ENCODE results near the gene TXNDC17.
"Not testable (repeated sequence)": the region's sequence is repeated elsewhere in the genome, so short reads cannot be mapped to it uniquely, and the experiment has no call there.

TXNDC17 gene

DNA sequence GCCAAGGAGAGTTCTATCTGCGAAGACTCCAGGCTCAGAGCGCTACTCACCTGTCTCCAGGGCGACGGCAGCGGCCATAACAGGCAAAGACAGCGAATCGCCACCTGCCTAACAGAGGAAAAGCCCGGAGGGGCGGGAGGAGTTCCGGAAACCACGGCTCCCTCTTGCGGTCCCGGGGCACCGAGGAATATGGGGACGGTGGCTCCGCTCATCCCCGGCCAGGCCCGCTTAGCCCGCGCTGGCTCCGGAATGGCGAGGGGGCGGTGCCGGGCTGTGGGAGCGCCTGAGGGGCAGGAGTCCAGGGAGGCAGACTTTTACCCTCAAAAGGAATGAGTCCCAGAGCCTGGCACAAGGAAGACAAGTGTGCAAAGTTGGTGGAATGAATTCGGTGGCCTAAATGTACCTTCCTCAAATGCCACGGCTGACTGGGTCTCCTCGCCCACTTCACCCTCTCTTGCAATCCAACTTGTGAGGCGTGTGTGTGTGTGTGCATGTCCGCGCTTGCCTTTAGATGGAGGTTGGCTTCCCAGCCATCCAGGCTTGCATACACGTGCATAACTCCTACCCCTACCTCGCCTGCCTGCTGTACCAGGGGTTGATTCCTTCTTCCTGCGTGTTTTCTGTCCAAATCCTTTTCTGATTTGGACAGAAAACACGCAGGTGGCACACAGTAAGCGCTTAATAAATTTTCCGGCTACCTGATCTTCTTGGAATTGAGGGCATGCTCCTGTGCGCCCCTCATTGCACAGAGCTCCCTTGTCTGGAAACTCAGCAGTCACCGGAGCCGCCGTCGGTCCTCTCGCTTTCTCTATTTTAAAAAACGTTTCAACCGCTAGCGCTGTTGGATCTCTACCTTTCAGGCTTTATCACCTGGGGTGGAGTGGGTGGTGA lies 14.2 kb downstream of the TXNDC17 start:
- peaks cover 4% of the 10 kb centered on the region for H3K4me1 ChIP-seq (ENCODE audit: insufficient read depth, insufficient read length)
- peaks cover 66% of the 10 kb centered on the region for H3K27me3 ChIP-seq (ENCODE audit: insufficient read depth, insufficient read length)
- H3K36me3 ChIP-seq (ENCODE audit: insufficient read depth, insufficient read length, low read length): no peaks in the 10 kb centered on the region
- peak overlapping the region; percentile 61 for H3K9ac ChIP-seq (ENCODE audit: insufficient read length, low read depth)
- H3K9me3 ChIP-seq (ENCODE audit: insufficient read depth, low read length): no peaks in the 10 kb centered on the region
- peak overlapping the region; percentile 10 for H3K4me3 ChIP-seq (ENCODE audit: insufficient read length, low read depth)
- DNase-seq (ENCODE audit: low read depth, low spot score): no peak
- TF ChIP-seq SUZ12 (IDR thresholded peaks at IDR 0.05; ENCODE audit: extremely low read depth, insufficient read depth, insufficient read length): no peak
- TF ChIP-seq ZNF274 (IDR thresholded peaks at IDR 0.05; ENCODE audit: low read depth, low read length): no peak
- TF ChIP-seq YY1 (IDR thresholded peaks at IDR 0.05; ENCODE audit: insufficient read depth, insufficient read length): no peak

DNA sequence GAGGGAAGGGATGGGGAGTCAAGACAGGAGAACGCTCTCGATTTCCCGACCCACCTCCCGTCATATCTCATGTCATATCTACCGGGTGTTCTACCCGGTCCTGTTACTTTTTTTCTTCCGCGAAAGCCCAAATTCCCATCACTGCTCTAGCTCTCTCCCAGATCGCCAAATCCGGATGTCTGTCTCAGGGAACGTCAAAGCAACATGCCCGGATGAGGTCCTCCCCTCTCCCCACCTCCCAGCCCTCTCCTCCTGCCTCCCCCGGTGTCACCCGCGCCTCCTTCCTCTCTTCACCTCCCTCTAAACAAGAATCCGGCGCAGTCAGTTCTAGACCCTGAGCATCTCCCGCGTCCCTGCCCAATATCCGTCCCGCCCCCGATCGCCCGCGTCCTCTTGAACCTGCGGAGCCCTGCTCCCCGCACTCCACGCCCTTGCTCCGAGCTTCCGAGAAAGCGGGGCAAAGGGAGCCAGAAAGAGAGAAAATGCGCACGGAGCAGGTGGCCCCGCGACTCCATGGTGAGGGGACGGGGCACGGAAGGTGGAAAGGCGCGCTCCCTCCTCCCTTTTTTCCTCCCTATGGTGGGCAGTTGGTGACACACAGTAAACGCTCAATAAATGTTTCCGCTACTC lies 15.0 kb downstream of the TXNDC17 start:
- not testable (repeated sequence) for H3K4me3 ChIP-seq (ENCODE audit: insufficient read length, low read depth); H3K4me1 ChIP-seq (ENCODE audit: insufficient read depth, insufficient read length); H3K9ac ChIP-seq (ENCODE audit: insufficient read length, low read depth); H3K9me3 ChIP-seq (ENCODE audit: insufficient read depth, low read length); H3K36me3 ChIP-seq (ENCODE audit: insufficient read depth, insufficient read length, low read length); DNase-seq (ENCODE audit: low read depth, low spot score)
- peaks cover 68% of the 10 kb centered on the region for H3K27me3 ChIP-seq (ENCODE audit: insufficient read depth, insufficient read length)

DNA sequence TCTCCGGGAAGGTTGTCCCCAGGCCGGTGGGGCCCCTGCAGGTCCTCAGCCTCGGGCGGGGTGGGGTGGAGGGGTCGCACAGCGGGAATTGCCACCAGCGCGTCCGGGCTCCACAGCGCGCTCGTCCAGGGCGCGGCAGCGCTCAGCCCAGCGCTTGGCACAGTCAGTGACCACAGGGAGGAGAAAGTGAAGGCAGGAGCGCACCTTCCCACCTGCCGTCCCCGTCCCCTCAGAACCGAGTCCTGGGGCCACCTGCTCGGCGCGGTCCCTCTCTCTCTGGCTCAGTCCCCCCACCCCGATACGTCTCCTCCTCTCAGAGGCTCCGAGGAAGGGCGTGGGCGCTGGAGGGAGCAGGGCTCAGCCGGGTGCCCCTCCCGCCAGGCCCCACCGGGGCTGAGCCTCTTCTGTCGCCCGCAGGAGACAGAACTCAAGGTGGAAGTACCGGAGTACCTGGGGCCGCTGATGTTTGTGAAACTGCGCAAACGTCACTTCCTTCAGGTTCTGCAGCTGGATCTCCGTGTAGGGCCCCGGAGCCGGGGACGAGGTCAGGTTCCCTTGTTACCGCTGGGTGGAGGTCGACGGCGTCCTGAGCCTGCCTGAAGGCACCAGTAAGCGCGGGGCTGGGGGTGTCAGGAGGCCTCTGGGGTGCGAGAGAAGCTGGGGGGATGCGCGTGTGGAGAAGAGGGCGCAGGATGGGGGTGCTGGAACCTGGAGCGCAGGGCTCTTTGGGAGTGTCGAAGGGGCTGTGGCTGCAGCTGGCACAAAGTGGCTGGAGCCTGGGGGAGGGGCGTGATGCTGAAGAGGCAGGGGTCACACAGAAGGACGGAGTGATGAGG lies 16.2 kb downstream of the TXNDC17 start:
- not testable (repeated sequence) for H3K36me3 ChIP-seq (ENCODE audit: insufficient read depth, insufficient read length, low read length); H3K9me3 ChIP-seq (ENCODE audit: insufficient read depth, low read length); H3K9ac ChIP-seq (ENCODE audit: insufficient read length, low read depth); DNase-seq (ENCODE audit: low read depth, low spot score); H3K4me1 ChIP-seq (ENCODE audit: insufficient read depth, insufficient read length)
- peak overlapping the region; percentile 15 for H3K4me3 ChIP-seq (ENCODE audit: insufficient read length, low read depth)
- peaks cover 72% of the 10 kb centered on the region for H3K27me3 ChIP-seq (ENCODE audit: insufficient read depth, insufficient read length)

DNA sequence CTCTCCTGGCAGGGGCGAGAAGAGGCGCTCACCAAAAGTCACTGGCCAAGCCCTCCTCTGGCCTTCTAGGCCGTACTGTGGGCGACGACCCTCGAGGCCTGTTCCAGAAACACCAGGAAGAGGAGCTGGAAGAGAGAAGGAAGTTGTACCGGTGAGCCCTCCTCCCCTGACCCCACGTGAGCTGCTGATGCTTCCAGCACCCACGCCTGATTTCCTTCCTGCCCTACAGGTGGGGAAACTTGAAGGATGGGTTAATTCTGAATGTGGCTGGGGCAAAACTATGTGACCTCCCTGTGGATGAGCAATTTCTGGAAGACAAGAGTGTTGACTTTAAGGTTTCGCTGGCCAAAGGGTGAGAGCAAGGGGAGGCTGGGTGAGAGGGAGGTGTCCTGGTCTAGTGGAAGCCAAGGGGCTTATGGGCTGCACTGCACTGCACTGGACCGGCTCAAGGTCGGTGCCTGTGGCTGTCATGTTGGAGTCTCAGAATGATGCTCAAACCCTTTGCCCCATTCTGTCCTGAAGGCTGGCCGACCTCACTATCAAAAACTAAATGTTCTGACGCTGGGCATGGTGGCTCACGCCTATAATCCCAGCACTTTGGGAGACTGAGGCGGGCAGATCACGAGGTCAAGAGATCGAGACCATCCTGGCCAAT lies 16.9 kb downstream of the TXNDC17 start:
- no peak overlapping the region for H3K9ac ChIP-seq (ENCODE audit: insufficient read length, low read depth)
- peak overlapping the region; percentile 12 for H3K4me3 ChIP-seq (ENCODE audit: insufficient read length, low read depth)
- no peak for DNase-seq (ENCODE audit: low read depth, low spot score)
- TF ChIP-seq YY1 (IDR thresholded peaks at IDR 0.05; ENCODE audit: insufficient read depth, insufficient read length) (no peak), ZNF274 (IDR thresholded peaks at IDR 0.05; ENCODE audit: low read depth, low read length) (no peak), SUZ12 (IDR thresholded peaks at IDR 0.05; ENCODE audit: extremely low read depth, insufficient read depth, insufficient read length) (no peak)
- peaks cover 4% of the 10 kb centered on the region for H3K4me1 ChIP-seq (ENCODE audit: insufficient read depth, insufficient read length)
- no peaks in the 10 kb centered on the region for H3K9me3 ChIP-seq (ENCODE audit: insufficient read depth, low read length)
- H3K36me3 ChIP-seq (ENCODE audit: insufficient read depth, insufficient read length, low read length): no peaks in the 10 kb centered on the region
- H3K27me3 ChIP-seq (ENCODE audit: insufficient read depth, insufficient read length): peaks cover 65% of the 10 kb centered on the region

DNA sequence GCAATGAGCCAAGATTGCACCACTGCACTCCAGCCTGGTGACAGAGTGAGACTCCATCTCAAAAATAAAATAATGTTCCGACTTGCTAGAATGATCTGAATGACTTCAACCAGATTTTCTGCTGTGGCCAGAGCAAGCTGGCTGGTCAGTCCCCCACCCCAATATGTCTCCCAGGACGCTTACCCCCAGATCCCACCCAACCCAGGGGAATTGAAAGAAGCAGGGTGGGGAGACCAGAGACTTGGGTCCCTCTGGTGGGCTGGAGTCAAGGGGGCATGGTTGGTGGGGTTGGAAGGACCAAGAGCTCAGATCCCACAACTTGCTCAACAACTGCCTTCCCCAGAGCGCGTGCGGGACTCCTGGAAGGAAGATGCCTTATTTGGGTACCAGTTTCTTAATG lies 17.6 kb downstream of the TXNDC17 start:
- not testable (repeated sequence) for H3K9me3 ChIP-seq (ENCODE audit: insufficient read depth, low read length); DNase-seq (ENCODE audit: low read depth, low spot score); H3K4me1 ChIP-seq (ENCODE audit: insufficient read depth, insufficient read length); H3K4me3 ChIP-seq (ENCODE audit: insufficient read length, low read depth); H3K36me3 ChIP-seq (ENCODE audit: insufficient read depth, insufficient read length, low read length); H3K9ac ChIP-seq (ENCODE audit: insufficient read length, low read depth)
- H3K27me3 ChIP-seq (ENCODE audit: insufficient read depth, insufficient read length): peaks cover 58% of the 10 kb centered on the region

DNA sequence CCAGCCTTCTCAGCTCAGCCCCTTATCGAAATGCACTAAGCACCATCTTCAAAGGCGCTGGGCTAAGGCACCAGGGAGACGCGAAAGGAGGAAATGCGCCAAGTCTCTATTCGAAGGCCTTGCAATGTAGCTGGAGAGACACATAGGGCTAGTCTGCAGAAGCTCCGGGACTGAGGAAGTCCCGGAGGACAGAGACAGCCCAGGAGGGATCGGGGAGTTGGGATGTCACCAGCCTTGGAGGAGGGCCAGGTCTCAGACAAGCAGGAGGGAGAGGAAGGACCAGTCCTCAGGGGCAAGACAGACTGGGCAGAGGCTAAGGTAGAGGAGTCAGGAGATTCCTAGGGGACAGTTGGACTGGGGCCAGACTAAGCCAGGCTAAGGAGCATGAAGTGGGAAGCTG lies 19.2 kb downstream of the TXNDC17 start:
- DNase-seq (ENCODE audit: low read depth, low spot score): no peak
- H3K4me3 ChIP-seq (ENCODE audit: insufficient read length, low read depth): no peak overlapping the region
- TF ChIP-seq ZNF274 (IDR thresholded peaks at IDR 0.05; ENCODE audit: low read depth, low read length) (no peak), YY1 (IDR thresholded peaks at IDR 0.05; ENCODE audit: insufficient read depth, insufficient read length) (no peak), SUZ12 (IDR thresholded peaks at IDR 0.05; ENCODE audit: extremely low read depth, insufficient read depth, insufficient read length) (no peak)
- H3K9me3 ChIP-seq (ENCODE audit: insufficient read depth, low read length): no peaks in the 10 kb centered on the region
- no peaks in the 10 kb centered on the region for H3K36me3 ChIP-seq (ENCODE audit: insufficient read depth, insufficient read length, low read length)
- peaks cover 3% of the 10 kb centered on the region for H3K4me1 ChIP-seq (ENCODE audit: insufficient read depth, insufficient read length)
- H3K9ac ChIP-seq (ENCODE audit: insufficient read length, low read depth): no peak overlapping the region
- H3K27me3 ChIP-seq (ENCODE audit: insufficient read depth, insufficient read length): peaks cover 41% of the 10 kb centered on the region

DNA sequence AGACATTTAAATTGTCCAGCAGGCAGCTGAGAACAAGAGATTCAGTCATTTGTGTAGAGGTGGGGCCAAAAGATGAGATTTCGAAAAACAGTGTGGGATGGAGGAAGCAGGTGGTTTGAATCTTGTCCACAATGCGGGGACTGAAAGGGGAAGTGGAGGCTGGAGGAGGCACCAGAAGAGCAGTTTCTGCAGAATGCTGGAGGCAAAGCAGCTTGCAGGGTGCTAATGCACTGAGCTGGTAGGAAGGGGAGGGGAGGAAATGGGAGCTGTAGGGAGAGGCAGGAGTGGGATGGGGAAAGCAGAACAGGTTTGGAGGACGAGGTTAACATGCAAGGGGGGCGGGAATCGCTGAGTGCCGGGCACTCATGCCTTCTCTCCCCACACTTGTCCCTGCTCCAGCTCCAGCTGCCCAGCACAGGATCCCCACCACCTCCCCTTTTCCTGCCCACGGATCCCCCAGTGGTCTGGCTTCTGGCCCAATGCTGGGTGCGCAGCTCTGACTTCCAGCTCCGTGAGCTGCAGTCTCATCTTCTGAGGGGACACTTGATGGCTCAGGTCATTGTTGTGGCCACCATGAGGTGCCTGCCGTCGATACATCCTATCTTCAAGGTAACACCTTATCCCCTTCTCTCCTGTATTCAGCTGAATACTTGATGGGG lies 20.1 kb downstream of the TXNDC17 start:
- Histone ChIP-seq H3K9ac (ENCODE audit: insufficient read length, low read depth) (no peak overlapping the region), H3K27me3 (ENCODE audit: insufficient read depth, insufficient read length) (peaks cover 36% of the 10 kb centered on the region), H3K9me3 (ENCODE audit: insufficient read depth, low read length) (no peaks in the 10 kb centered on the region), H3K36me3 (ENCODE audit: insufficient read depth, insufficient read length, low read length) (no peaks in the 10 kb centered on the region), H3K4me1 (ENCODE audit: insufficient read depth, insufficient read length) (no peaks in the 10 kb centered on the region), H3K4me3 (ENCODE audit: insufficient read length, low read depth) (no peak overlapping the region)
- TF ChIP-seq ZNF274 (IDR thresholded peaks at IDR 0.05; ENCODE audit: low read depth, low read length) (no peak), YY1 (IDR thresholded peaks at IDR 0.05; ENCODE audit: insufficient read depth, insufficient read length) (no peak), SUZ12 (IDR thresholded peaks at IDR 0.05; ENCODE audit: extremely low read depth, insufficient read depth, insufficient read length) (no peak)
- DNase-seq (ENCODE audit: low read depth, low spot score): no peak

Measured in NT2/D1 (cell line).